WERI-Rb-1 (cell line): ENCODE data around the gene LRIG1.

ENCODE experiments used
- DNase-seq: peaks from one replicate; pipeline ENCODE4 v3.0.0-alpha.2; 2020
- H3K27ac ChIP-seq: fragments of 250-450 bp; sonication (Bioruptor Pico); 2 replicates; pipeline ENCODE4 v1.5.1; 2020; ENCODE audit warnings: mild to moderate bottlenecking, moderate library complexity
- H3K27me3 ChIP-seq: fragments of 250-450 bp; sonication (Bioruptor Pico); 2 replicates; pipeline ENCODE4 v1.5.1; 2021; ENCODE audit warnings: mild to moderate bottlenecking, low read depth, moderate library complexity; ENCODE audit not compliant: insufficient read depth, severe bottlenecking
- H3K36me3 ChIP-seq: fragments of 250-450 bp; sonication (Bioruptor Pico); 2 replicates; pipeline ENCODE4 v1.5.1; 2020; ENCODE audit warnings: mild to moderate bottlenecking, moderate library complexity
- H3K4me3 ChIP-seq: 2 replicates; pipeline ENCODE4 v1.5.1; 2011; ENCODE audit warnings: low read depth, mild to moderate bottlenecking, control low read depth, low read length
- H3K9me3 ChIP-seq: fragments of 250-450 bp; sonication (Bioruptor Pico); 2 replicates; pipeline ENCODE4 v1.5.1; 2021; ENCODE audit warnings: mild to moderate bottlenecking, moderate library complexity; ENCODE audit not compliant: severe bottlenecking
- CTCF ChIP-seq: IDR thresholded peaks from 2 replicates; pipeline ENCODE4 v1.5.1; 2011; ENCODE audit warnings: low read depth, mild to moderate bottlenecking, control low read depth, inconsistent platforms, low read length

The LRIG1 gene

GRCh38 chr3:66472313-66473134 lies 28.3 kb downstream of the LRIG1 start:
- H3K9me3 ChIP-seq = no peaks in the 10 kb centered on the region
- H3K27ac ChIP-seq = no peak overlapping the region
- no peak for TF ChIP-seq CTCF
- DNase-seq = no peak
- no peaks in the 10 kb centered on the region for H3K27me3 ChIP-seq
- no peak overlapping the region for H3K4me3 ChIP-seq
- no peaks in the 10 kb centered on the region for H3K36me3 ChIP-seq

DNA sequence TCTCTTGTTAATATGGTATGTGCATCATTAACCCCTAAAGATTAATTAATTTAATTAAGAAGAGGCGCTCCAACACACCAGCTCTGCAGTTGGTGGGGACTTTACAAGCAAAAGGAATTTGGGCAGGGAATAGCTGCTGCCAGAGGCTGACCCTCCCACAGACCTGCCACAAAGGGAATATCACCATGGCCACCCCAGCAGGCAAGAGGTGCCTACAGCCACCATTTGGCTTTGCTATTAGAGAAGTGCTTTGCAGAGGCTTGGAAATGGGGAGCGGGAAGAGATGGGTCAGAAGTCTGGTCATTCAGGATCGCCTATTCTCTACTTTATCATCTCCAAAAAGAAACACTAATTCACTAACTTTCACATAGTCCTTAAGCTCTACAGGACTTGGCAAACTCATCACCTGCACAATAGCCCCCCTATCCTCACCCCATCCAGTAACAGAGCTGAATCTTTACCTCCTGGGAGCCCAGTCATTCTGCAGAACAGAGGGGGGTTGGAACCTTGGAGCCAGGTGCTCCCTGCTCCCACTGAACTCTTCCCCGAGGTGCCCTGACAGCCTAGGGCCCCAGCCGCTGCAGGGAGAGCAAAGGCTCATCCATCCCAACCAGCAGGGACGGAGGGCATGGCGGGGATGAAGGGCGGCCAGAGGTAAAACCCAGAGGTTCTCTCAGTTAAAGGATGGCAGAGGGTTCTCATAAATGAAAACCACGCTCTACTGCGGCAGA lies 29.7 kb downstream of the LRIG1 start:
- TF ChIP-seq CTCF = no peak
- H3K27me3 ChIP-seq = no peaks in the 10 kb centered on the region
- no peaks in the 10 kb centered on the region for H3K36me3 ChIP-seq
- H3K4me3 ChIP-seq = no peak overlapping the region
- no peak for DNase-seq
- no peak overlapping the region for H3K27ac ChIP-seq
- no peaks in the 10 kb centered on the region for H3K9me3 ChIP-seq

DNA sequence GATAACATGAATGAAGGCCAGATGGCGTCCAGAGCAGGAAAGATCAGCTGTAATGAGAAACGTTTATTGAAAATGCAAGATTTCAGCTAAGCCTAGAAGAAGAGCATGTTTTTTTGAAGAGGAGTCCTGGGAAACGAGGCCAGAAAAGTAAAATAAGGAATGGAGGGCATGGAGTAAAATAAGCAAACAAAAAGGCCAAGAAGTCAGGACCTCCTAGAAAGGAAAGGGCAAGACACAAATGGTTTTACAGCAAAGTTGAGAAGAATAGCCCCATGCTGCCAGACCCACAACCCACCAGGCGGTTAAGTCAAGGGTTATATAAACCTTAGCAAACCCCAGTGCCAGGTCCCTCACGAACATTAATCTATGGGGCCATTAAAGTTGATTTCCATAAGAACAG lies 30.5 kb downstream of the LRIG1 start:
- Histone ChIP-seq H3K36me3 (no peaks in the 10 kb centered on the region), H3K9me3 (no peaks in the 10 kb centered on the region), H3K27me3 (no peaks in the 10 kb centered on the region), H3K27ac (no peak overlapping the region), H3K4me3 (no peak overlapping the region)
- no peak for DNase-seq
- TF ChIP-seq CTCF = no peak

GRCh38 chr3:66469220-66469640 lies 31.6 kb downstream of the LRIG1 start:
- no peak for TF ChIP-seq CTCF
- no peaks in the 10 kb centered on the region for H3K9me3 ChIP-seq
- no peaks in the 10 kb centered on the region for H3K36me3 ChIP-seq
- no peak overlapping the region for H3K27ac ChIP-seq
- no peak for DNase-seq
- no peak overlapping the region for H3K4me3 ChIP-seq
- no peaks in the 10 kb centered on the region for H3K27me3 ChIP-seq

DNA sequence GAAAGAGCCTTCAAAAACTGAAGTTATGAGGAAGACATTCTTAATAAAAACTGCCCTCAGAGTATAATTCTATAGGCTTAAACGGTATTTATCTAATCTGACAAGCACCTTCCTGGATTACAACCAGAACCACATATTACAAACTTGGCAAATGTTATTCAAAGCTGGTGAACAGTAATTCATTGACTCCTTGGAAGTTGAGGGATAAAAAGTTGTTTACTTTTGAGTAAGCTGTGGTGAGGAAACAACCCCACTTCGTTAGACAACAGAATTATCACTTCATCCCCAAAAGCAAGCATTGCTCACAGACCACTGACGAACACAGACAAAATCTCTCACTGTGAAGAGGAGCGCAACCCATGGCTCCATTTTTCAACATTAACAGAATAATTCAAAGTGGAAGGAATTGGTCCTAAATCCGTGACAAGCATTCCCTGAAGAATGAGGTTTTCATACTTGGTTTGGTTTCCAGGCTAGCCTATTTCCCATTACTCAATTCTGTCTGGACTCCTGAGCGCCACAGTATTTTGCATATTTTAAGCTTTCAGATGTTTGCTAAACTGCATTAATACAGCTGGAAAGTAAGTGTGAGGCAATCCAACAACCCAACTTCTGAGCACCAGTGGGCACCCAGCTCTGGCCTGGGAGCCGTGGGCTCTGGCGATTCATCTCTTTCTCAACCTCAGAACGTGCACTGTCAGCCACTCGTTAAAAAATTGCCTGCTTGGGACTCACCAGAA lies 32.7 kb downstream of the LRIG1 start:
- Histone ChIP-seq H3K36me3 (no peaks in the 10 kb centered on the region), H3K4me3 (no peak overlapping the region), H3K27me3 (no peaks in the 10 kb centered on the region), H3K9me3 (no peaks in the 10 kb centered on the region), H3K27ac (no peak overlapping the region)
- no peak for TF ChIP-seq CTCF
- DNase-seq = no peak
